Vagina (tissue), 2 donors: ENCODE measurements around the gene CLIC3.

Source experiments
- CTCF ChIP-seq, 3 experiments: fragments of 450-650 bp in 2 of 3; fragments of 200-600 bp in 1 of 3; sonication (generic) in 1 of 3; IDR thresholded peaks; one replicate each; pipeline ENCODE4 v1.5.1; 2017 to 2019; ENCODE audit warnings: antibody characterized with exemption in 3 of 3, mild to moderate bottlenecking in 2 of 3, moderate library complexity in 2 of 3
- POLR2A ChIP-seq, 2 donors: fragments of 450-650 bp; IDR thresholded peaks; one replicate each; pipeline ENCODE4 v1.6.1; 2017; ENCODE audit warnings: antibody characterized with exemption in 2 of 2, mild to moderate bottlenecking in 2 of 2, moderate library complexity in 2 of 2

- TF ChIP-seq CTCF (IDR thresholded peaks at IDR 0.05) (no peak), POLR2A (IDR thresholded peaks at IDR 0.05) (no peak)
These were observed 34.2 kb downstream of the CLIC3 start for GRCh38 chr9:136962163-136962562.
